Measurements from ENCODE around the gene PITPNM3.
A peak's percentile ranks its signal among the peaks of the same experiment; 100 is the strongest.
"Not testable (repeated sequence)": the region's sequence is repeated elsewhere in the genome, so short reads cannot be mapped to it uniquely, and the experiment has no call there.

PITPNM3 gene

DNA sequence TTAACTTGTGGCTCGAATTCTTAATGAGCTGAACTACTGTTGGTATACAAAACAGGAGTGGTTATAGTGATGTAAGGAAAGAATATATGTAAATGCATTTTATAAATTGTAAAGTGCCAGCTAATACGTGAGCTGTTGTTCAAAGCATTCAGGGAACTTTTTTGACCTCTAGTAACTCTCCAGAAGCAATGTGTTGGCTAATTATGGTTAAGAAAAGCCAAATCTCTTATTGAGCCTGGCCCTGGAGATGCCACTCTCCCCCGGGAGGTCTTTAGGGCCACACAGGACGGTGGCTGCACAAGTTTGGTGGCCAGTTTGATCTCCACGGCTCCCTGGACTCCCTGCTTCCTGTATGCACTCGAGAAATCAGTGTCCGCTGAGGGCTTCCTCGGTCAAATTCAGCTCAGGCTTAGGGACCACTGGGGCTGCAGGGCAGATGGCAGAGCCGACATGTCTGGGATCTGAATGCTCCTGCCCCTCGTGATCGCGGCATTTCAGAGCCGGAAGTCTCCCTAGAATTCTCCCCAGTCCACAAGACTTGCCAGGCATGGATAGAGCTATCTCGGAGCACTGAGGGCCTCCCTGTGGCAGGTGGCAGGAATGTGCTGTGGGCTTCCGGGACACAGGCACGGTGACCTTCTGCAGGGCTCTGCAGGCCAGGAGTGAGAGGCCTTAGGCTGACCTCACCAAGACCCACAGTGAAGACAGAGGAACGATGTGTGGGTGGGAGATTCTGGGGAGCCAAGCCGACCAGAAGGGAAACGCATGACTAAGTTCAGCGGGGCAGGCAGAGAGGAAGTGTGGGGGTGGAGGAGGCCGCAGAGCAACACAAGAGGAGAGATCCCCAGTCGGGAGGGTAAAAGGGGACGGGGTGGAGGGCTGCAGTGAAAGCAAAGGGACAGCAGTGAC lies 18.6 kb upstream of the PITPNM3 start:
- peak in 8 of 56 donors; percentile 8 to 34 (median 20) for DNase-seq

DNA sequence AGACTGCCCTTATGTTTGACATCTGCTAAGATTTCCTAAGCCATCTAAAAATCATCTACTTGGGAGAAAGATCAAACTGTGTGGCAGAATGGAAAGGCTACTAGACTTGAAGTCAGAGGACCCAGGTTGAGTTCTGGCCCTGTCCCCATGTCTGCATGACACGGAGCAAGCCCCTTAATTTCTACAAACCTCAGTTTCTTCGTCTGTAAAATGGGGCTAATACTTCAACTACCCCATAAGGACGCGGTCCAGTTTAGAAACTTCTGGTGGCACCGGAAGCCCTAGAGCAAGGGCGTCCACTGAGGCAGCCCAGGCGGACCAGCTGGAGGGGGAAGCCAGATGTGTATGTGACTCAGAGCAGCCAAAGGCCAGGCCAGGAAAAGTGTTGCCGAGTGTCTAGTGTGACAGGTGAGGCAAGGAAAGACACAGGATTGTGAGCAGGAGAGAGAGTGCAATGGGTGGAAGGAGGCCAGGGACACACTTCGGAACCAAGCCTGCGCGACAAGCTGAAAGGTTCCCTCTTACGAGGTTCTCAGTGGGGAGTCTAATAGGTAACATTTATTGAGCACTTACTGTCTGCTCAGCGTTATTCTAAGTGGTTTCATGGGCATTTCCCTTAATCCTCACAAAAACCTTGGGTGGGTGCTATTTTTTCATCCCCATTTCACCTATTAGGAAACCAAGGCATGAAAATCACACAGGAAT lies 17.8 kb upstream of the PITPNM3 start:
- no peak for DNase-seq

DNA sequence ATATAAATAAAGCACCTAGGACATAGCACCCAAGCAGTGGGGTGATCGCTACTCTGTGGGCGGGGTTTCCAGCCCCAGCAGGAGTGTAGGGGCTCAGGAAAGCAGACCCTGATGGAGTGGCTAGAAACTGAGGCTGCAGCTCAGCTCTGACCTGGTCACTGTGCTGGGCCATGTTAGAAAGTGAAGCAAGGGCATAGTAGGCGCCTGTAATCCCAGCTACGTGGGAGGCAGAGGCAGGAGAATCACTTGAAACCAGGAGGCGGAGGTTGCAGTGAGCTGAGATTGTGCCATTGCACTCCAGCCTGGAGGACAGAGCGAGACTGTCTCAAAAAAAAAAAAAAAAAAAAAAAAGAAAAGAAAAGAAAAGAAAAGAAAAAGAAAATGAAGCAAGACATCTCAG lies 17.1 kb upstream of the PITPNM3 start:
- DNase-seq: not testable (repeated sequence)

- no peak for DNase-seq
These were observed 16.6 kb upstream of the PITPNM3 start for GRCh38 chr17:6572972-6573370.

GRCh38 chr17:6571452-6571781 lies 15.1 kb upstream of the PITPNM3 start:
- no peak for DNase-seq

- no peak for DNase-seq
These were observed 14.5 kb upstream of the PITPNM3 start for GRCh38 chr17:6570731-6571451.

GRCh38 chr17:6569370-6570285 lies 13.3 kb upstream of the PITPNM3 start:
- DNase-seq: no peak

DNA sequence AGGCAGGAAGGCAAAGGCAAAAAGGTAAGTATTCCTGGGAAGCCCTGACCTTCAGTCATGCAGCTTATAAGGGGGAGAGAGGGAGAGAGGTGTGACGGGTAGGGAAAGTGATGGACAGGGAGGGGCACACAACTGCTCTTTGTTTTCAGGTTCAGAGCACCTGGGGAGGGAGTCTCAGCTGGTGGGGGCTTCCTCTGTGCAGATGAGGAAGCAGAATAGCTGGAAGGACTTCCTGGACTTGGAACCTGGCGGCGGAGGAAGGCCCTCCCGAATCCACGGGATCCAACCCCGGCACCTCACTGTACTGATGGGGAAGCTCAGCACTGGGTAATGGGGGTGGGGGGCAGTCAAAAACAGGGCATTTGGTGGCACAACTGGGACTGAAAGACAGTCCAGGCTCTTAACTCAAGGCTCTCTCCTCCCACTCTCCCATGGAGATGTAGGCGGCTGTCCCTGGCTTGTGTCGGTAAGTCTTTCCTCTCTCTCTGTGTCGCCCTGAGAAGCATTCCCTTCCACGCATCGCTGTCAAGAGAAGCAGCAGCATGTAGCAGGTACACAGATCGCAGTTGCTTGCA lies 11.9 kb upstream of the PITPNM3 start:
- DNase-seq: no peak

GRCh38 chr17:6567528-6568183 lies 11.3 kb upstream of the PITPNM3 start:
- DNase-seq: no peak

DNA sequence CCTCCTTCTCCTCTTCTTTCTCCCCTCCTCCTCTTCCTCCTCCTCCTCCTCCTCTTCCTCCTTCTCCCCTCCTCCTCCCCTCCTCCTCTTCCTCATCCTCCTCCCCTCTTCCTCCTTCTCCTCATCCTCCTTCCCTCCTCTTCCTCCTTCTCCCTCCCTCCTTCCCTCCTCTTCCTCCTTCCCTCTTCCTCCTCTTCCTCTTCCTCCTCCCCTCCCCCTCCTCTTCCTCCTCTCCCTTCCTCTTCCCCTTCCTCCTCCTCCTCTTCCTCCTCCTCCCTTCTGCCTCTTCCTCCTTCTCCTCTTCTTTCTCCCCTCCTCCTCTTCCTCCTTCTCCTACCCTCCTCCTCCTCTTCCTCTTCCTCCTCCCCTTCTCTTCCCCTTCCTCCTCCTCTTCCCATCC lies 5.1 kb upstream of the PITPNM3 start:
- no peak for DNase-seq

- no peak for DNase-seq
These were observed 4.1 kb upstream of the PITPNM3 start for GRCh38 chr17:6560496-6560895.

- DNase-seq: no peak
These were observed 3.4 kb upstream of the PITPNM3 start for GRCh38 chr17:6559753-6560215.

DNA sequence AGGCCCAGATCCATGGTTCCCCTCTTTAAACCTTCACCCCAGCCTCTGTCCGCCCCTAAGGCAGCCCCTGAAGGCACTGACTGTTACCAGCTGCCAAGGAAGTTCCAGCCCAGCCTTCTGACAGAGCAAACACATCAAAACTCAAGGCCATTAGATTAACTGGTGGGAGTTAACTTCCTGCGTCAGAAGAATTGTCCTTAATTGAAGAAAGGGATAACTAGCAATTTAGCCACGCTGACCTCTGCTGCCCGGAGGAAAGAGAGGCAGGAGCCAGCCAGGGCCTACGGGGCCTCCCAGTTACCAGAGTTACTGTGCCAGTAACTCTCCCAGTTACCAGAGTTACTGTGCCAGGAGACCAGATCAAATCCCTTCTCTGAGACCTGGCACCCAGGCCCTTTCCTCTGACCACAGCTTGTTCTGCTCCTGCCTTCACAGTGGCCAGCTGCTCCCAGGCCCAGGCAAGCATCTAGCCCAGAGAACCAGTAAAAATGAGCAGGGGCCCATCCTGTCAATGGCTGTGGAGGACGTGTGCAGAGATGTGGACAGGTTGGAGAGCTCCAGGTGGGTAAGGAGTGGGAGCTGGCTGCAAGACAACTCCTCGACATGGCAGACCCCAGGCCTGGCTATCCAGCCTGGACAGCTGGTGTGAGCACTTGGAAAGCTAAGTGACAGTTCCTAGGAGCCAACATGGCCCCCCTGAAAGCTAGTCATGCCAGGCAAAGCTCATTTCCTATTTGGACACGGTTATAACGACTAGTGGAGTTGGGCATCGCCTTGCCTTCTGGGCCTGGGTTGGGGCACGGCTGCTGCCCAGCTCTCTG lies 2.8 kb upstream of the PITPNM3 start:
- no peak for DNase-seq

DNA sequence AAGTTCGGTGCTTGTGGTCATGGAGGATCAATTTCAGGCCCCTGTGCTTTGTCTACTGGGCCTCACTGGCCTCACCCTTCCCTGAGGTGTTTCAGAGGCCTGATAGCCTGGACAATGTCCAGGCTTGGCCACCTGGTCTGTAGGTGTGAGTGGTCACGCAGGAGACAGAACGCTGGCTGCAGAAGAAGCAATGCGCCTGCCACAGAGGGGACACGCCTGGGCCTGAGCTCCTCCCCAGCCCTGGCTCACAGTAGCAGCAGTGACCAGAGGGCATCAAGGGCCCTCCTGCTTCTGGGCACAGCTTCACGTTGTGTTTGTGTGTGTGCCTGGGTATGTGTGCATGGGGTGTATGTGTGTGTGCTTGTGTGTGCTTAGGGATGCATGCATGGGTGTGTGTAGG lies 1.9 kb upstream of the PITPNM3 start:
- DNase-seq: no peak

DNA sequence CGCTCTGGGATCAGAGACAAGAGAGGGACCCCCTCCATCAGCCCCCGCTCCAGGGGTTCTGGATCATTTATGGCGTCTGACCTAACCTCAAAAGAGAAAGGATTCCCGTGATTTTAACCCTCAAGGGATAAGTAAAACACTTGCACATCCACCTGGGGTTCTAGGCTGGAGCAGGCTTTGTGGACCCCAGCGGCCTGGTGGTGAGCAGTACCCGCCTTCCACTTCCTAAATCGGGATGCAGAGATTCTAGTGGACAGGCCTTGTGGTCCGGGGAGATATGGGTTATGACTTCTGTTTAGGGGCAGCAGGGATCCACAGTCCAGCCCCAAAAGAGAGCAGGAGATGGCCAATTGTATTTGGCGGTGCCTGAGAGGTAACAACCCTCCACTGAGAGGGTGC lies 684 bp upstream of the PITPNM3 start:
- no peak for DNase-seq

DNA sequence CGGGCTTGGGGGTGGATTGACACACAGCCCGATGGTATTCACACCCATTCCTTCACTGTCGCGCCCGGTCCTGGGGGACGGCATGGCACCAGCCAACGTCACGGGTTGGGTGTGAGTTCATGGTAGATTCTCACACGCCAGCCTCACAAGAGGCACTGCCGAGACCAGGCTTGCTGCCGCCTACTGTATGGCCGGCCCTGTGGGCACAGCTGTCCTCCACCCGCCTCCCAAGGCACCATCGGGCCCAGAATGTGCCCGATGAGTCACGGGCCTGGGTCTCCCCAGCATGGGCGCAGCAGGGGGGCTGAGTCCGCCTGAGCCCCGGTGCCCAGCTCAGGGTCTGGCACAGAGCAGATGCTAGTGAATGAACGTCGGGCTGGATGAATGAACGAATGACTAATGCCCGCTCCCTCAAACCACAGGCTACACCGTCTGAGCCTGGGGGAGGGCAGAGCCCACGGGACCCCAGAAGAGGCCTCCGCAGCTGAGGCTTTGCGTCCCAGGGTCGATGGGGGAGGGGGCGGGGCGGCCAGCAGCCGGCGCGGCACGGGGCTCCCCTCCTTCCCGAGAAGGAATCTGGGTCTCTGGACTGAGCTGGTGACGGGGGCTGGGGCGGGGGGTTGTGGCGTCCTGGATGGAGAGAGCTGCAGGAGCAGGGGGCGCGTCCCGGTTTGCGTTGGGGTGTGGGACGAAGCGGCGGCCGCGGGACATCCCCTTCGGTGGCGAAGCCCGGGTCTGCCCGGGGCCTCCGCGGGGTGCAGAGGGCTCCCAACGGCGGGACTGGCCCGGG lies 829 bp downstream of the PITPNM3 start:
- DNase-seq: peak in 17 of 56 donors; percentile 16 to 68 (median 44)

GRCh38 chr17:6554871-6555330 lies 1.5 kb downstream of the PITPNM3 start:
- DNase-seq: peak in 13 of 56 donors; percentile 20 to 68 (median 49)

DNA sequence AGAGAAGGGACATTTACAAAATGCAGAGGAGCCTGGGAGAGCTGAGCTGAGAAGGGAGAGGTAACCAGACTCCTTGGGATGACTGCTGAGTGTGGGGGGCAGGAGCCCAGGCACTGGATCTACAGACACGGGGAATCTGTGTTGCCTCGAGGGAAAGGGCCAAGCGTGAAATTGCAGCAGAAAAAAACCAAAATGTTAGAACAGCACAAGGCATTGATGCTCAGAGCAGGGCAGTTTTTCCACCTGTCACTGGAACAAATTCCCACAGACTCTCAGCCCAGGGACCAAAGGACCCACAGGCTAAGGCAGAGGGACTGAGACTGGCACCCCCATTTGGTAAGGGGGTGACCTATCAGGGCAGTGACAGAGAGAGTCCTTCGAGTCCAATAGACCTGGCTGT lies 2.0 kb downstream of the PITPNM3 start:
- DNase-seq: no peak
